ENCODE results near the gene ATP6AP2.
"Not testable (repeated sequence)": the region's sequence is repeated elsewhere in the genome, so short reads cannot be mapped to it uniquely, and the experiment has no call there.

The ATP6AP2 gene

GRCh38 chrX:40580537-40581335 is at the start of gene ATP6AP2:
ATP6AP2 (plus strand) TSS chrX:40580970; CDS start chrX:40581066, 96 bp downstream.
- DNase-seq = peak; percentile 69

- DNase-seq = no peak
Observed at GRCh38 chrX:40531056-40531826, 49.5 kb upstream of the ATP6AP2 start.

GRCh38 chrX:40537310-40537709 is 43.5 kb upstream of the ATP6AP2 start:
- no peak for DNase-seq

- no peak for DNase-seq
Observed at GRCh38 chrX:40538406-40538805, 42.4 kb upstream of the ATP6AP2 start.

- no peak for DNase-seq
Observed at GRCh38 chrX:40539214-40540142, 41.3 kb upstream of the ATP6AP2 start.

- no peak for DNase-seq
Observed at GRCh38 chrX:40542208-40542607, 38.6 kb upstream of the ATP6AP2 start.

GRCh38 chrX:40542972-40543371 is 37.8 kb upstream of the ATP6AP2 start:
- DNase-seq = no peak

GRCh38 chrX:40543661-40544328 is 37.0 kb upstream of the ATP6AP2 start:
- no peak for DNase-seq

GRCh38 chrX:40544343-40545266 is 36.2 kb upstream of the ATP6AP2 start:
- DNase-seq = no peak

- DNase-seq = no peak
Observed at GRCh38 chrX:40546870-40547269, 33.9 kb upstream of the ATP6AP2 start.

- DNase-seq = no peak
Observed at GRCh38 chrX:40550066-40550465, 30.7 kb upstream of the ATP6AP2 start.

GRCh38 chrX:40552768-40553167 is 28.0 kb upstream of the ATP6AP2 start:
- DNase-seq = no peak

- DNase-seq = no peak
Observed at GRCh38 chrX:40558590-40558989, 22.2 kb upstream of the ATP6AP2 start.

- DNase-seq = no peak
Observed at GRCh38 chrX:40563784-40564183, 17.0 kb upstream of the ATP6AP2 start.

GRCh38 chrX:40564447-40564846 is 16.3 kb upstream of the ATP6AP2 start:
- DNase-seq = no peak

GRCh38 chrX:40570346-40571093 is 10.2 kb upstream of the ATP6AP2 start:
- no peak for DNase-seq

GRCh38 chrX:40571164-40571563 is 9.6 kb upstream of the ATP6AP2 start:
- DNase-seq = not testable (repeated sequence)

- DNase-seq = no peak
Observed at GRCh38 chrX:40571600-40571999, 9.2 kb upstream of the ATP6AP2 start.

- no peak for DNase-seq
Observed at GRCh38 chrX:40573763-40574162, 7.0 kb upstream of the ATP6AP2 start.

GRCh38 chrX:40575411-40575810 is 5.4 kb upstream of the ATP6AP2 start:
- DNase-seq = not testable (repeated sequence)

GRCh38 chrX:40576291-40576690 is 4.5 kb upstream of the ATP6AP2 start:
- no peak for DNase-seq

Measured in NCI-H1436 treated with DMSO at 0.1 percent for 48 hours (cell line).